GM19023 (cell line): ENCODE results near the gene ENPP1.
"Not testable (repeated sequence)": the region's sequence is repeated elsewhere in the genome, so short reads cannot be mapped to it uniquely, and the experiment has no call there.

ENCODE experiments used
- ATAC-seq: cut with Tn5 transposase; IDR thresholded peaks from one replicate; pipeline ENCODE4 v1.9.1; 2021; ENCODE audit warnings: mild to moderate bottlenecking, moderate library complexity; ENCODE audit not compliant: unreplicated experiment

Gene ENPP1

DNA sequence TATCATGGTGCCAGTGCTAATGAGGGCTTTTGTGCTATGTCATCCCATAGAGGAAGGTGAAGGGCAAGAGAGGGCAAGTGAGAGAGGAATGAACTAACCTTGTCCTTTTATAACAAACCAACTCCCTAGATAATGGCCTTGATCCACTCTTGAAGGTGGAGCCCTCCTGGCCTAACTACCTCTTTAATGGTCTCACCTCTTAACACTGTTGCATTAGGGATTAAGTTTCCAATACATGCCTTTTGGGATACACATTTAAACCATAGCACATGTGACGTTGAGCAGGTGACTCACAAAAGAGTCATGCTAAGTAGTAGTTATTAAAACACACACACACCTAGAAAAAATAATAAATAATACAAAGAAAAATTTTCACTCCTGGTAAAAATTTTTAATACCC lies 106.4 kb downstream of the ENPP1 start:
- no peak for ATAC-seq

DNA sequence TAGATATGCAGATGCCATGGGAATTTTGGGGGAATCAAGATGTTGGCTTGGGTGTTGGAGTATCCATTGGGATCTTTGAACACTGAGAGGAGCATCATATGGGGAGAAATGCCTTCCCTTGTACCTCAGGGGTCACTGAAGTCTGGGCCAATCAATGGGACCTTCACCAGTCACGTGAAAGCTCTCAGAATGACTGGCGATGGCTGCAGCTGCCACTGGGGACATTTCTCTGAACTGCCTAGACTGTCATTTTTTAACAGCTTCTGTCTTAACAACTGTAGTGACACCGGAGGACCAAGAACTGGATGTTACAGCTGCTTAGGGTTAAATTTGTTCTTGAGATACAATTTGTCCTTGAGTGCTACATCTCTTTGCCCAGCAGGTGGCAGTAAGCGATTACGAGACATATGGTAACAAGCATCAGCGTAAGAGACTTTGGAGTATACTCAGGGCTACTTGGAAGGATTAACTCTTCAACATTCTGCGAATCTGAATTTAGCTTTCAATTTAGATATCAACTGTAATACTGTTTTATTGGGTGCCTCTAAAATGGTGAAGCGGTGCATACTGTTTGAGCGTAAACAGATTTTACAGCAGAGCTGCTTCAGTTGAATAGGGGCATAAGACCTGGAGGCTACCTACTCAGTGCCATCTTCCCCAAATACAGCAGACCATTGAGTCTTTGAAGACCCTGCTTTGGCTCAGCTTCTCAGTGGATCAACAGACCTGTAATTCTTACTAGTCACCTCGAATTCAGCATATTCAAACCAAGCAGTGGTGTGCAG lies 107.3 kb downstream of the ENPP1 start:
- ATAC-seq: peak; percentile 76

DNA sequence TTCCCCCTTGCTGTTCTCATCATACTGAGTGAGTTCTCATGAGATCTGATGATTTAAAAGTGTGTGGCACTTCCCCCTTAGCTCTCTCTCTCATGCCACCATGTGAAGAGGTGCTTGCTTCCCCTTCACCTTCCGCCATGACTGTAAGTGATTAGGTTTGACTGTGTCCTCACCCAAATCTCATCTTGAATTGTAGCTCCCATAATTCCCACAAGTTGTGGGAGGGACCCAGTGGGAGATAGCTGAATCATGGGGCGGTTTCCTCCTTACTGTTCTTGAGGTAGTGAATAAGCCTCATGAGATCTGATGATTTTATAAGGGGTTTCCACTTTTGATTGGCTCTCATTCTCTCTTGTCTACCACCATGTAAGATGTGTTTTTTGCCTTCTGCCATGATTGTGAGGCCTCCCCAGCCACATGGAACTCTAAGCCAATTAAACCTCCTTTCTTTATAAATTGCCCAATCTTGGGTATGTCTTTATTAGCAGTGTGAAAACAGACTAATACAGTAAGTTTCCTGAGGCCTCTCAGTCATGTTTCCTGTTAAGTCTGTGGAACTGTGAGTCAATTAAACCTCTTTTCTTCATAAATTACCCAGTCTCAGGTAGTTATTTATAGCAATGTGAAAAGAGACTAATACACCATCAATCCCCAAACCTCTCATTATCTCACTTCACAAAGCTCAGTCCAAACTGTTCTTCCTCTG lies 108.4 kb downstream of the ENPP1 start:
- ATAC-seq: not testable (repeated sequence)

DNA sequence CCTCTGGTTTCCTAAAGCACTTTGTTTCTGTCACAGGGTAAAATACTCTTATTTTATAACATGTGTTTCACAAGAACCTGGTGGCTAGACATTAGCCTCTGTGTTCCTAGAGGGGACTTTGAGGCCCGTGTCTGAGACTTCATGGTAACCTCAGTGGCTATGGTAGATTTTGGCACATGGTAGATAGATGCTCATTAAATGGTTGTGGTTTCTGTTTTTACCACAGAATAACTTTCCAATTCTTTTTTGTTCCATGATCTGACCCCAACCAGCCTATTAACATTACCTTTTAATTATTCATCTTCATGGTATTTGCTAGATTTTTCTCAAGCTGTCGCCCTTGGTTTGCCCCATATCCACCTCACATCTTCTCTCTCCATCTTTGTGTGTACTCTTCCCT lies 109.0 kb downstream of the ENPP1 start:
- no peak for ATAC-seq

DNA sequence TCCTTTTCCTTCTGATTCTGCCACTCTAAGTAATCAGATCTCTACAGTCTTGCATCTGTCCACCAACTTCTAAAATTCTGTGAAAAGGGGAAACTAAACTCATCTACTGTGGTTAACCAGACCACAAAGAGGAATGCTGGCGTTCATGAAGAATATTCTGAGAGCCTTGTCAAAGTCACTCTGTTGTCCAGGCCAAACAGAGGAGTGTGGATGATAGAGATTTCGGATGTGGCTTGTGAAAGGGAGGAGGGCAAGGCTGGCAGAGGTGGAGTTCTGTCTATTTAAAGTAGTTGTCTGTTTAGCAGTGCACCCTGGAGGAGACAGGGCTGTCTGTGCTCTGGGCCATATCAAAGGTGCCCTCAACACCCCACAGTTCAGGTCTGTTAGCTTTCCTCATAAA lies 109.5 kb downstream of the ENPP1 start:
- ATAC-seq: no peak

DNA sequence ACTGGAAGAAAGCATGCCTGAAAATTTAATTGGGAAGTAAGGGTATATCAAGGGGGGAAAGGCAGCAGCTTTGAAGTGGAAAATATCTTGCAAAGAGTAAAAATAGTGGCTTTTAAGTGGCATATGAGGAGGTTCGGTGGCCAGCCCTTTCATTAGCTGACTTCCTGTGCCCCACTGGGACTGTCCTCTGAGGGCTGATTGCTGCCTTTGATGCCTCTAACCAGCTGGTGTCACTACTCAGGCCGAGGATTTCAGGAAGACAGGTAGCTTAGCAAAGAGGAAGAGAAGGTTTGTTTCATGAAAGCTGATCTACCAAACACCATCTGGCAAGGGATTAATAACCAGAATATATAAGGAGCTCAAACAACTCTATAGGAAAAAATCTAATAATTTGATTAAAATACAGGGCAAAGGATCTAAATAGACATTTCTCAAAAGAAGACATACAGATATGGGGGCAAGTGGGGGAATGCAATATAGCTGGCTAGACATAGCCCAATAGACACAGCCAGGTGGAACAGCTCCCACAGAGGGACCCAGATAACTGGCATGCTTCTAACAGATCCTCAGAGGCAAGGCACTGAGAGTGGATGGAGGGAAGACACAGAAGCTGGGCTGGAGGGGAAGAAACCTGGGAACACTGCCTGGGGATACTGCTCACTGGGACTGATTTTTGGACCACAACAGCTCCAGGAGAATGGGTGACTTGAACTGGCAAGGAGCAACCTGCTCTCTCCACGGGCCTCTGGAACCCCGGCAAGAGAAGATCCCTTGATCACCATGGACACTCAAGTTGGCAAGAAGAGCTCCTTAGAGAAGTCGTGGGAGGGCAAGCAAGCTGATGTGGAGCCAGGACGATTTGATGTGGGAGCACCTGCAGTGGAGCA lies 110.2 kb downstream of the ENPP1 start:
- ATAC-seq: no peak

DNA sequence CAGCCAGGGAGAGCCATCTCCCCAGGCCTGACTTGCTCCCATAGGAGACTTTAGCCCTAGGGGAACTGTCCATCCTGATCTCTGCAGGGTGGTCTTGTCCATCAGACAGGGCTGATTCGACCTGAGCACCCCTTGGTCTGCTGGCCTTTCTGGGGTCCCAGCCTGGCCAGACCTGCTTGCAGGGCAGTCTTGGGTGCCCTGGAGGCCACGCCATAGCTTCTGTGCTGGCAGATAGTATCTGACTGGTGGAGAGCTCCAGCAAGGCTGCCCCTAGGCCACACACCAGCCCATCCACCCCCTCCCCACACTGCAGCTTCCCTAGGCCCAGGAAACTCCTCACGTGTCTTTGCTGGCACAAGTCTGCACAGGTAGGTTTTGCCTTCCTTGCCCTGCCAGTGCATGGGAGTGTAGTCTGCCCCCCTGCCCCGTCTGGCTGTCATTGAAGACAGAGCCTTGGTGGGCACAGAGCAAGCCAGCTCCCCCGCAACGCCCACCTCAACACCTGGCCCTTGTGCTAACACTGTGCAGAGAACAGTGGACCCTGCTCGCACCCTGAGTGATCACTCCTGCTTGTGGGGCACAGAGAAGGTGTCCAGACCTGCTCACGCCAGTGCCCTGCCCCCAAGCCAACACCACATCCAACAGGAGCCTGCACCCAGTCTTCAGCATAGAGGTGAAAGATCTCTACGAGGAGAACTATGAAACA lies 111.0 kb downstream of the ENPP1 start:
- no peak for ATAC-seq

DNA sequence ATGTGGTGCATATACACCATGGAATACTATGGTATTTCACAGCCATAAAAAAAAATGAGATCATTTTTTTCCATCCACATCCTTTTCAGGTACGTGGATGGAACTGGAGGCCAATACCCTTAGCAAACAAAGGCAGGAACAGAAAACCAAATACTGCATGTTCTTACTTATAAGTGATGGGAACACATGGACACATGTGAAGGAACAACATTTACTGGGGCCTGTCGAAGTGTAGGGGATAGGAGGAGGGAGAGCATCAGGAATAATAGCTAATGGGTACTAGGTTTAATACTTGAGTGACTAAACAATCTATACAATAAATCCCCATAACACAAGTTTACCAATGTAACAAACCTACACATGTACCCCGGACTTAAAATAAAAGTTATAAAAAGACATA lies 112.8 kb downstream of the ENPP1 start:
- ATAC-seq: no peak

DNA sequence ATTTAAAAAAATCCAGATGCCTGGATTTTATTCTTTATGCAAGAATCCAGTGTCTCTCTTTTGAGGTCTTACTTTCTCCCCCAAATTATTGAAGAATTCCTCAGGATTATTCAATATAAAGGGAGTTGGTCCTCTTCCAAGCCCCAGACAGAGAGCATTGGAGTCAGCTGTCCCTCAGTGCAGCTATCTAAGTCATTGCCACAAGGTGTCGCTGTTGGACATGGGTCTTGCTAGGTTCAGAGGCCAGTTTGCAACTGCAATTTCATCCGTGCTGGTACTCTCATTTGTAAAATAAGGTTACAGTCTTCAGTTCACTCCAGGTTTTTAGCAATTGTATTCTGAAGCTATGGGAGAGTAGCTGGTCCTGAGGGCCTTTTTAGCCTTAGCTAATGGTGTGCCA lies 115.5 kb downstream of the ENPP1 start:
- ATAC-seq: peak; percentile 71

DNA sequence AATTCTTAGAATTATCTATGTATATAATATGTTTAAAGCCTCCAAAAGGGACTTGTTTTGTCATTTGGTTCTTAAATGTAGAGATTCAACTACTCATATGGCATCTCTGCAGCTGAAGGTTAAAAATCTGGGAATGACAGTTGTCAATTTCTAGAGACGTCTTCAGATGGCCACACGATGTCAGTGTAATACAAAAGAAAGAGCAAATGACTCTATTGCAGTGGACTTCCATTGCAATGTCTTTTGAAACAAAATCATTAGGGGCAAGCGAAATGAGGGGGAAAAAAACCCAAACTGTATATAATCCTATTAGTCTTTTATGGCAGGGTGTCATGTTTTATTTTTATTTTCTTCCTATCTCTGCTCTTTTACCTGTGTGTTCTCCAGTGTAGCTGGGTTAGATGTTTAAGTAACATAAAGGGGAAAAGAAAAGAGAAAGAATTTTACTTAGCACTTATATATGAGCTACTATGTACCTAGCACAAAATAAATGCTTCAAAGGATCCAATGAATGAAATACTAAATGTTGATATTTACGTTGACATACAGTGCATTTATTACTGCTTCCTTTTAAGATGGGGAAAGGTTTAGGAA lies 117.2 kb downstream of the ENPP1 start:
- ATAC-seq: no peak

DNA sequence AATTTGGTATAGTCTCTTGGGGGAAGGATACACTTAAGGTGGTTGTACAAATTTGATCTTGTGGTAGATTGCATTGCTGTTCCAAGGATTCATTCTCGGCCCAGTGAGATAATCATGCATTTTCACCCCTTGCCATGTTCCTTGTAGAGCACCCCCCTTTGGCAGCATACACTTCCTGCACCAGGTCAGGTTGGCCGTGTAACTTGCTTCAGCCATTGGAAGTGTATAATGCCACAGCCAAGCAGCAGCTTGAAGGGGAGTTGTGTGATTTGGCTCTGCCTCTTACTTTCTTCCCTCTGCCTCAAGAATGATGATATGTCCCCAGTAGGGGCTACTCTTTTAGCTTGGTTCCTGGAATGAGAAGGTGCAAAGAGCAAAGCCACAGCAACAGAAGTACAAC lies 121.4 kb downstream of the ENPP1 start:
- no peak for ATAC-seq

DNA sequence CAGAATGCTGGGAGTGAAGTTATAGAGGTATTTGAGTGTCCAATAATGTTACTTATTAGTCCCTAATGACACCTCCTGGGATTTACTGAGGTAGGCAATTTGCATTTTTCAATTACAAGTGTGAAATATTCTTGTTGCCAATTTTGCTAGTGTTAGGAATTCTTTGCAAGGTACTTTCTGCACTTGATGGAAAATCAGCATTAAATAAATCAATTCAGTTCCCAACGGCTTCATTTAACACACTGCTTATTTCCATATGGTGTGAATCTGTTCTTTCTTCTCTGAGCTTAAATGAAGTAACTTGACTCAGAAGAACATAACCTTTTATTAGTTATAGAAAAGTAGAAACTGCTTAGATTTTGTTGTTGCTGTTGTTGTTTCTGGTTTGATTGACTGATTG lies 122.2 kb downstream of the ENPP1 start:
- no peak for ATAC-seq

DNA sequence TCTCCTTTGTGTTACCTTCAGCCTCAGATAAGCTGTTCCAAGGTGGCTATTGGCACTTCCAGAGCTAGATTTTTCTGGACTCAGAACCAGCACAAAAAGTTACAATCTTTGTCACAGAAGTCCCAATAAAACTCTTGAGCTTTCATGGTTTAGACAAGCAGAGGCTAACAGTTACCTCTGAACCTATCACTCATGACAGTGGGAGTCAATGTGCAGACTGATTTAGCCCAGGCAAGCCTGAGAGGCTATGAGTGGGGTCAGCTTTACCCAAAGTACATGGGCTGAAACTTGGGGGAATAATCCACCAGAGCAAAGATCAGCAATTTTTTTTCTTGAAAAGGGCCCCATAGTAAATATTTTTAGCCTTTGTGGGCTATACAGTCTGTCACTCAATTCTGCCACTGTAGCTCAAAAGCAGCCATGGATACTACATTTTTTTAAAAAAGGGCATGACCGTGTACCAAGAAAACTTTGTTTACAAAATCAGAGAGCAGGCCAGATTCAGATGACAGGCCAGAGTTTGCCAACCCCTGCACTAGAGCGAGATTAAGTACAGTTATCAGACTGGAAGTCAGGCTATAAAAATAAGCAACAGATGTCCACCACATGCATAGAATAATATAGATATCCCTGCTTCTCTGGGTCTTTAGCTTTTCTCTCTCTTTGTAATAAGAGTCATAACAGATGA lies 123.4 kb downstream of the ENPP1 start:
- no peak for ATAC-seq

DNA sequence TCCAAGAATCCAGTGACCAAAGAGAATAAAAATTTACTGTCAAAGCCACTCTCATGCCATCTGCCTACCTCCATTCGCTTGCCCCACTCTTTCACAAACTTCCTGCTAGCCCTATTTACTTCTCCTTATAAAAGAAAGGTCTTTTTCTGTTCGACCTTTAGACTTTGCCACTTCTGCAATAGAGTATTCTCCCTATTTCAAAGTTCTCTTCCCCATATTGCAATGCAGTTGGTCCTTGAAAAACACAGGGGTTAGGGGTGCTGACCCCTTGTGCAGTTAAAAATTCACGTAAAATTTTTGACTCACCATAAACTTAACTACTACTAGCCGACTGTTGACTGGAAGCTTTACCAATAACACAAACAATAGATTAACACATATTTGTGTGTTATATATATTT lies 128.3 kb downstream of the ENPP1 start:
- ATAC-seq: no peak

DNA sequence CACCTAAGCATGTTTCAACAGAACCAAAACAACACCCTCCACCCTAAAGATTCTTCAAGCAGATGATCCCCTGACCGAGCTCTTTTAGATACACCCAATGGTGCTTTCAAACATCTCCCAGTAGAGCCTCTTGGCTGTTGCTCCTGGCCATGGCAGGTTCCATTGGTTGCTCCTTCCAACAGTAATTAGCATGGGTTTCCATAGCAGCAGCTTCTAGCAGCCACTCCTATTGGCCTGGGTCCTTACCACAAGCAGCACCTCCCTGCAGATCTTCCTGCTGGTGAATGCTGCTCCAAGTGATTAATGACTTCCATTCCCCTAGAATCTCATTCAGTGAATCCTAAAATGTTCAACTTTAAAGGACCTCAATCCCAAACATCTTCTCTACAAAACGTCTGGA lies 129.4 kb downstream of the ENPP1 start:
- ATAC-seq: no peak

DNA sequence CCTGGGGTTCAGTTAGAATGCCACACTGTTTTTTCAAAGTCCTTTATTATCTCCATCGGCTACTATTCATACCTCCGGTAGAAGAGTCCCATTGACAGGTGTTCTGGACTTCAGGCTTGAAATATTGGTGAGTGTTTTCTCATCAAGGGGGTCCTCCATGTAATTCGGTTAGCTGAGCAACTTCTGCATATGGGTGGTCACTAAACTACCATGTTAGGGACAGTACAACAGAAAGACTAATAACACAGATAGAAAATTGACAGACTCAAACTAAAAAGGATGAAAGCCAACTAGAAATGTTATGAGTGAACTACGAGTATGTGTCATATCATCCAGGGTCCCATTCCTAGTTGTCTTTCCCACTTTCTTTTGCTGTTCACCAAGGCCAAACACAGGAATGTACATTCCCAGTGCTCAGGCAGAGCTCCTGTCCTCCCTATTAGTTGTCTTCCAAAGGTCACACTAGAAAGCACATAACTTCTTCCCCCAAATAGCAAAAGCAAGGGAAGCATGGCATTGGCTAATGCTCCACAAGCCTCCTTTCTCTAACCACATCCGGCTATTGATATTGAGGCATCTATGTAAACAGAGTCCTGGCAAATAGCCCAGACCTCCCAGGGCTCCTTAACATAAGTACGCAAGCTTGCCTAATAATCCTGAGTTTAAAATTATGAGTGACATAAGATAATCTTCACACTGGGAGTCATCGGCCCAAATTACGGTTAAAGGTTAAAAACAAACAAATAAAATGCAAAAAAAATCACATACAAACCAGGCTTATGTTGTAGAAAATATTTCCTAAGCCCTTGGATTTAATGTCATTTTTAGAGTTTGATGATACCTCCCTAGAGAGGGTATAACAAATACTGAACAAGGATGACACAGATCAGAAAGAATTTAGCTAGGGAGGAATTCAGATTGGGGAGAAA lies 130.1 kb downstream of the ENPP1 start:
- ATAC-seq: no peak
